IPS DF 4.7 (cell line): Measurements from ENCODE around the gene KRTAP3-3.
"Not testable (repeated sequence)": the region's sequence is repeated elsewhere in the genome, so short reads cannot be mapped to it uniquely, and the experiment has no call there.

Experiments used
- DNase-seq: peaks from one replicate; pipeline ENCODE4 v3.0.0-alpha.2; 2013; ENCODE audit warnings: low spot score; ENCODE audit errors: extremely low read depth

KRTAP3-3 gene

GRCh38 chr17:41004397-41004796 is 10.4 kb upstream of the KRTAP3-3 start:
- no peak for DNase-seq

DNA sequence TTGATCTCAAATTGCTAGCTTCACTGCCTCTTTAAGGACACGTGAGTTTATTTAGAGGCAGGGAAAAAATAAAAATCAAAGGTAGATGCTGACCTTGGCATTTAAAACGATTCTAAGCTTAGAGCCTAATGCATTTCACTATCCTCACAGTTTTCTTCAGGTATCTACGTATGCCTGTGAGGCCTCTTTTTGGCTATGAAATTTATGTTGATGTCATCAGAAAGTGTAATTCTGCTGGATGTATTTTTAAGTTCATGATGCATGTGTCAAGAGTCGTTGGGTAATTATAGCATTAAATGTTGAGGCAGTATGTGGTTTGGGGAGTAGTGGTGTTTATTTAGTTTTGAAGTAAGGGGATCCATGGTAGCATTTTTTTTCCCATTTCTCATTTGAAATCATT is 10.0 kb upstream of the KRTAP3-3 start:
- no peak for DNase-seq

DNA sequence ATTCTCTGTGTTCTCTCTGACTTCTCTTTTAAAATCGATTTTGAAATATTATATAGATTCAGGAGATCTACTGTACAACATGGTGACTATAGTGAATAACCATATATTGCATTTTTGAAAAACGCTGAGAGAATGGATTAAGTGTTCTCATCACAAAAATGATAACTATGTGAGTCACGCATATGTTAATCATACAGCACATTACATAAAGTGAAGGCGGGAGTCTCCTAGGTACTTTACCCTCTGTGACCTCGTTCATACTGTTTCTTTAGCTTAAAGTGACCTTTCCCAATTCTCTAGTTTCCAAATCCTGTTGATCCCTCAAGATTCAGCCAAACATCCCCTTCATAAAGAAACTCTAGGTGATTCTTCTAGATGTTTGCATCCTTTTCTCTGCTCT is 8.8 kb upstream of the KRTAP3-3 start:
- no peak for DNase-seq

- no peak for DNase-seq
These were observed 7.8 kb upstream of the KRTAP3-3 start for GRCh38 chr17:41001795-41002194.

DNA sequence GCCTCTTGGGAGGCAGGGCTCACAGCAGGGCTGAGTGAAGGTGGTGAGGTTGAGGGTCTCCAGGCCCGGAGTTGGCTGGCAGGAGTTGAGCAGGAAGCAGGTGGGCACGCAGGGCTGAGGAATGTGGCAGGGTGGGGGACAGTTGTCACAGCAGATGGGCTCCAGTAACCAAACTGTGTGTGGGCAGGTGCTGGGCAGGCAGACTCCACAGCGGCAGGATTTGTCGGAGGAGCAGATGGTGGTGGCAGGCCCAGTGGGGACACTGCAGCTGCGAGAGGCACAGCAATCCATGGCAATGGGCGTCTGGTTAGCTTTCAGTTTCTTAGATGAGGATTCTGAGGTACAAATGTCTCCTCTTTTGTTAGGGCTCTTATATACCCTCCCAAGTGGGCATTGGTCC is 5.6 kb upstream of the KRTAP3-3 start, which contains the start of gene KRTAP3-2:
TSS of gene KRTAP3-2 (minus strand) at position 344 of the 400 bp plus-strand sequence. CDS start at position 291, 53 bp downstream.
- DNase-seq = not testable (repeated sequence)

GRCh38 chr17:40997361-40997760 is 3.4 kb upstream of the KRTAP3-3 start:
- DNase-seq = no peak

DNA sequence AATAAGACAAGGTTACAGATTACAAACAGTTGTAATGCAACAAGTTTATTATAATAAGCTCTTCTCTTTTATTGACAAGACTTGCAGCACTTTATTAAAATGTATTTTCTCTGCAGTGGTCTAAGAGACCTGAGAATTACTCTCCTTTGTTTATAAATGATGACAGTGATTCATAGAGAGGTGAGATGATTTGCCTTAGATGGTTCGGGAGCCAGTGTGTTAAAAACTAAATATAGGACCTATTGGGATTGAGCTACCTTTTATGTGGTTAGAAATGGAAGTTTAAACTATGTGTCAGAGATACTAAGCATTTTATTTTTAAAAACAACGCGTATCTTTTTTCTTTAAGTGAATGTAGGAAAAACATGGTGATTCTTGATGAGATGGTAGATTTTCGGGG is 2.9 kb upstream of the KRTAP3-3 start:
- no peak for DNase-seq

DNA sequence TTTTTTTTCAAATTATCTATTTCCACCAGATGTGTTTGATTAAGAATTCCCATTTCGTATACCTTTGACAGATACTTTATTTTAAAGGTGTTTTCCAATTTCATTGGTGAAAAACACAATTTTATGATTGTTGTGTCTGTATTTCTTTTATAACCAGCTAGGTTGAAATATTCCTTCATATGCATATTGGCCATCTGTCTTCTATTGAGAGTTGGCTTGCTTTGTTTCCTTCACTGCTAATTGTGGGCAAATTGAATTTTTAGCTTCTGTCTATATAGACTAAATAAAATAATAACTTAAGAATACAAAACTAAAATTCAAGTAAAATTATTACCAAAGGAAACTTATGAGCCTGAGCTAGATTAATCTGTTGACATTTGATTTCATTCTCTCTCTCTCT is 1.2 kb upstream of the KRTAP3-3 start:
- DNase-seq = no peak

GRCh38 chr17:40993084-40993483 is 880 bp downstream of the KRTAP3-3 start:
- DNase-seq = no peak

- DNase-seq = no peak
These were observed 1.3 kb downstream of the KRTAP3-3 start for GRCh38 chr17:40992666-40993065.

DNA sequence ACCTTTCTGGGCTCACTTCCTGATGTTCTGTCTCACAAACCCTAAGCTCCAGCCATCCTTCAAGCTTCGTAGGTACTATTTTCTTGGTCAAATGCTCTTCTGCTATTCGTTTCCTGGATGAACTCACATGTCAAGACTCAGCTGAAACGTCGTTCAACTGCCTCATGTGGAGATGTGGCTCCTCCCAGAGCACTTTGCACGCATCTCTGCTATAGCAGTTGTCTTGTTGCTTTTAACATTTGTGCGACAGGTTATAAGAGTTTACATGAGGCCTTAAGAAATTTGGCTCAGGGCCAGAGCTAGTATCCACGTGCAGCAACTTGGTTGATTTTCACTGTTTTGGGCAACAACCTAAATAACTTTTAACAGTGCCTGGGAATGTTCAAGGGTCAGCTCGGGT is 7.0 kb downstream of the KRTAP3-3 start:
- DNase-seq = no peak

GRCh38 chr17:40984226-40984625 is 9.7 kb downstream of the KRTAP3-3 start, which contains the start of gene KRT40:
KRT40 (minus strand) TSS chr17:40984326; CDS start chr17:40984273, 53 bp downstream.
- DNase-seq = no peak

- no peak for DNase-seq
These were observed 12.8 kb downstream of the KRTAP3-3 start for GRCh38 chr17:40981115-40981514.

DNA sequence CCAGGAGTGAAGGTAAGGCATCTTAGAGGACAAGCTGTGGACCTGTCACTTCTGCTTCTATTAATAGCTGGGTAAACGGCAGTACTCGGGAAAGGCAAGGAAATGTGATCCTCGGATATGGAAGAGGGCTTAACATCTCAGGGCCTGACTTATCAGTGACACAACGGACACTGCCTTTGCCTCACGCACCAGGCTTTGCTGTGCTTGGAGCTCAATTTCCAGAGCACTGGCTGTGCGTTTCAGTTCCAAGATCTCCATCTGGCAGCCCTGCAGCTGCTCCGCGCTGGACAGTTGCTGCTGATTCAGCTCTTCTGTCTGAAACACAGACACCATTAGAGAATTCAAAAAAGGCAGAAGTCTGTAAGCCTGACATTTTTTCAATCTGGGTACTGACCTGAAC is 13.4 kb downstream of the KRTAP3-3 start:
- DNase-seq = no peak

GRCh38 chr17:40980117-40980516 is 13.8 kb downstream of the KRTAP3-3 start:
- DNase-seq = no peak

- no peak for DNase-seq
These were observed 15.3 kb downstream of the KRTAP3-3 start for GRCh38 chr17:40978575-40979151.

- no peak for DNase-seq
These were observed 18.4 kb downstream of the KRTAP3-3 start for GRCh38 chr17:40975516-40975915.

GRCh38 chr17:40974366-40974765 is 19.6 kb downstream of the KRTAP3-3 start:
- no peak for DNase-seq

GRCh38 chr17:40967582-40967981 is 26.4 kb downstream of the KRTAP3-3 start:
- DNase-seq = no peak

DNA sequence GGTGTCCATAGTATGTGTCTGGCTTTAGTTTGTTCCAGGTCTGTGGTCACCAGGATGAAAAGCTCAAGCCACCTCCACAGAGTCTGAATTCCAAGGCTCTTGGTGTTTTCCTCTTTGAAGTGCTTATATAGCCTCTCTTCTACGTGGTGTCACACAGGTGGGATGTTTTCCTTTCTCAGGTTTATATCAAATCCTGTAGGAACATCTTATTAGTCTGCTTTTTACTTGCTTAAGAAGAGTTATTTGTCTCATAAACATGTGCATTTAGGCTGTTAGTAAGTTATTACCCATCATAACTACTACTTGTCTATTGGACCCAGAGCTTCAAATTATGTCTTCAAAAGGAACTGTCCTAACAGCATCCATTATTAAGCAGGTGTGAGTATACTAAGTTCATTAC is 27.1 kb downstream of the KRTAP3-3 start, which contains the start of gene KRT39:
TSS of gene KRT39 (minus strand) at position 101 of the 400 bp plus-strand sequence. CDS start at position 9, 92 bp downstream.
- no peak for DNase-seq

- DNase-seq = no peak
These were observed 30.1 kb downstream of the KRTAP3-3 start for GRCh38 chr17:40963838-40964237.

- no peak for DNase-seq
These were observed 31.9 kb downstream of the KRTAP3-3 start for GRCh38 chr17:40962059-40962561.

GRCh38 chr17:40961591-40961990 is 32.4 kb downstream of the KRTAP3-3 start:
- DNase-seq = no peak
